PC-3 (cell line): ENCODE data around the gene SPP2.

ENCODE experiments used
- CTCF ChIP-seq: fragments of 300-600 bp; sonication (generic); conservative IDR thresholded peaks from 2 replicates; pipeline ENCODE4 v1.5.1; 2017; ENCODE audit warnings: antibody characterized with exemption, low read depth, mild to moderate bottlenecking, low read length
- EZH2 ChIP-seq: fragments of 300-600 bp; sonication (generic); IDR thresholded peaks from one replicate; pipeline ENCODE4 v1.6.1; 2017; ENCODE audit warnings: antibody characterized with exemption, mild to moderate bottlenecking, low read length; ENCODE audit not compliant: unreplicated experiment

- TF ChIP-seq CTCF (no peak), EZH2 (no peak)
These were observed 36.1 kb upstream of the SPP2 start for GRCh38 chr2:234014427-234014826.
